Smooth muscle cell (in vitro differentiated cells): ENCODE measurements around the gene SMG9. TPM values are rescaled to one million over a fixed set of nuclear protein-coding genes. Genes with fewer than 3 reads are reported as not detected.
"Not testable (repeated sequence)": the region's sequence is repeated elsewhere in the genome, so short reads cannot be mapped to it uniquely, and the experiment has no call there.

Experiments
- DNase-seq: peaks from one replicate; lab custom pipeline; 2025; ENCODE audit not compliant: unreplicated experiment; lab: John Stamatoyannopoulos, UW
- H2AFZ ChIP-seq: fragments of 200-600 bp; sonication (generic); 2 replicates; pipeline ENCODE4 v1.6.0; 2016; ENCODE audit warnings: antibody characterized with exemption, low read depth, mild to moderate bottlenecking
- H3F3A ChIP-seq: fragments of 200-600 bp; sonication (generic); 2 replicates; pipeline ENCODE4 v1.6.0; 2017; ENCODE audit warnings: antibody characterized with exemption, low read depth
- H3K27ac ChIP-seq: fragments of 200-600 bp; sonication (generic); 2 replicates; pipeline ENCODE4 v1.5.1; 2016; ENCODE audit warnings: low read depth, mild to moderate bottlenecking
- H3K27me3 ChIP-seq: fragments of 200-600 bp; sonication (generic); 2 replicates; pipeline ENCODE4 v1.6.1; 2016; ENCODE audit warnings: low read depth, mild to moderate bottlenecking
- H3K36me3 ChIP-seq: fragments of 200-600 bp; sonication (generic); 2 replicates; pipeline ENCODE4 v1.5.1; 2016; ENCODE audit warnings: low read depth
- H3K4me1 ChIP-seq: fragments of 200-600 bp; sonication (generic); 2 replicates; pipeline ENCODE4 v1.5.1; 2016; ENCODE audit warnings: low read depth
- H3K4me2 ChIP-seq: fragments of 200-600 bp; sonication (generic); 2 replicates; pipeline ENCODE4 v1.6.0; 2016; ENCODE audit warnings: mild to moderate bottlenecking
- H3K4me3 ChIP-seq: fragments of 200-600 bp; sonication (generic); 2 replicates; pipeline ENCODE4 v1.5.1; 2016; ENCODE audit warnings: mild to moderate bottlenecking
- H3K79me2 ChIP-seq: fragments of 200-600 bp; sonication (generic); 2 replicates; pipeline ENCODE4 v1.6.0; 2016; ENCODE audit warnings: low read depth, mild to moderate bottlenecking
- H3K9ac ChIP-seq: fragments of 200-600 bp; sonication (generic); 2 replicates; pipeline ENCODE4 v1.6.0; 2016; ENCODE audit warnings: low read depth
- H3K9me3 ChIP-seq: fragments of 200-600 bp; sonication (generic); replicated peaks from 2 replicates; pipeline ENCODE4 v1.5.1; 2016; ENCODE audit warnings: low read depth
- H4K20me1 ChIP-seq: fragments of 200-600 bp; sonication (generic); 2 replicates; pipeline ENCODE4 v1.6.0; 2016; ENCODE audit warnings: low read depth
- CTCF ChIP-seq: fragments of 200-600 bp; sonication (generic); IDR thresholded peaks from 2 replicates; pipeline ENCODE4 v1.5.1; 2017; ENCODE audit warnings: borderline replicate concordance, mild to moderate bottlenecking, antibody characterized with exemption; ENCODE audit not compliant: insufficient read depth, poor library complexity, severe bottlenecking
- WGBS: methylation state at CpG from one replicate; pipeline ENCODE4 v1.1.7; 2016; ENCODE audit warnings: low lambda C conversion rate; 5-methylcytosine and 5-hydroxymethylcytosine counted together
- polyA plus RNA-seq: library from polyadenylated mRNA; unstranded; fragments of >200 nt; fragmentation: Nextera tagmentation; extraction: Ambion mirVana; gene quantifications from 2 replicates; pipeline ENCODE4 v1.2.1, GENCODE V29; 2016
- total RNA-seq: library from RNA; depleted of rRNA; stranded (reverse); fragments of >200 nt; gene quantifications from 2 replicates; pipeline ENCODE4 v1.2.3, GENCODE V29; 2014

The SMG9 gene
- total and polyA plus RNA-seq, 2 experiments from 2014 or later: 13.2 to 39.2 TPM

GRCh38 chr19:43778651-43779050 lies 23.9 kb upstream of the SMG9 start:
- H2AFZ ChIP-seq: no peak overlapping the region
- WGBS: 100% methylated on average over 1 of the region's 1 CpG
- no peak overlapping the region for H3K4me3 ChIP-seq
- no peak for DNase-seq
- H3K4me1 ChIP-seq: peaks cover 4% of the 10 kb centered on the region
- H3K79me2 ChIP-seq: no peaks in the 10 kb centered on the region
- no peaks in the 10 kb centered on the region for H4K20me1 ChIP-seq
- H3K27ac ChIP-seq: no peak overlapping the region
- H3K9me3 ChIP-seq: no peaks in the 10 kb centered on the region
- H3K9ac ChIP-seq: no peak overlapping the region
- no peak overlapping the region for H3K4me2 ChIP-seq
- peaks cover 20% of the 10 kb centered on the region for H3K27me3 ChIP-seq
- no peak for TF ChIP-seq CTCF
- H3F3A ChIP-seq: no peaks in the 10 kb centered on the region
- no peaks in the 10 kb centered on the region for H3K36me3 ChIP-seq

GRCh38 chr19:43777163-43777695 lies 22.5 kb upstream of the SMG9 start:
- Histone ChIP-seq H3K27me3 (peaks cover 34% of the 10 kb centered on the region), H3K9me3 (no peaks in the 10 kb centered on the region), H3K27ac (no peak overlapping the region), H3K4me2 (no peak overlapping the region), H3K4me3 (no peak overlapping the region), H3K9ac (no peak overlapping the region), H3F3A (no peaks in the 10 kb centered on the region), H3K79me2 (no peaks in the 10 kb centered on the region), H3K36me3 (no peaks in the 10 kb centered on the region), H3K4me1 (peaks cover 4% of the 10 kb centered on the region), H2AFZ (no peak overlapping the region), H4K20me1 (no peaks in the 10 kb centered on the region)
- no peak for DNase-seq
- WGBS: 18% methylated on average over 4 of the region's 4 CpGs
- no peak for TF ChIP-seq CTCF

GRCh38 chr19:43776286-43776685 lies 21.5 kb upstream of the SMG9 start:
- no peaks in the 10 kb centered on the region for H3F3A ChIP-seq
- no peaks in the 10 kb centered on the region for H3K79me2 ChIP-seq
- TF ChIP-seq CTCF: no peak
- DNase-seq: no peak
- whole genome bisulfite sequencing: 66% methylated on average over 10 of the region's 11 CpGs
- H3K4me2 ChIP-seq: no peak overlapping the region
- H3K27ac ChIP-seq: no peak overlapping the region
- H2AFZ ChIP-seq: no peak overlapping the region
- peaks cover 4% of the 10 kb centered on the region for H3K4me1 ChIP-seq
- peaks cover 42% of the 10 kb centered on the region for H3K27me3 ChIP-seq
- no peak overlapping the region for H3K9ac ChIP-seq
- H3K9me3 ChIP-seq: no peaks in the 10 kb centered on the region
- H4K20me1 ChIP-seq: no peaks in the 10 kb centered on the region
- H3K4me3 ChIP-seq: no peak overlapping the region
- no peaks in the 10 kb centered on the region for H3K36me3 ChIP-seq

GRCh38 chr19:43775299-43775890 lies 20.6 kb upstream of the SMG9 start:
- peaks cover 42% of the 10 kb centered on the region for H3K27me3 ChIP-seq
- H3K4me1 ChIP-seq: peaks cover 4% of the 10 kb centered on the region
- H3K9ac ChIP-seq: no peak overlapping the region
- no peak for DNase-seq
- no peak overlapping the region for H3K4me2 ChIP-seq
- no peak for TF ChIP-seq CTCF
- H4K20me1 ChIP-seq: no peaks in the 10 kb centered on the region
- H2AFZ ChIP-seq: no peak overlapping the region
- WGBS: 93% methylated on average over 7 of the region's 7 CpGs
- no peak overlapping the region for H3K27ac ChIP-seq
- no peak overlapping the region for H3K4me3 ChIP-seq
- no peaks in the 10 kb centered on the region for H3K9me3 ChIP-seq
- no peaks in the 10 kb centered on the region for H3F3A ChIP-seq
- no peaks in the 10 kb centered on the region for H3K36me3 ChIP-seq
- H3K79me2 ChIP-seq: no peaks in the 10 kb centered on the region

GRCh38 chr19:43774940-43775258 lies 20.1 kb upstream of the SMG9 start:
- H3K4me3 ChIP-seq: peak overlapping the region; percentile 19
- not testable (repeated sequence) for H4K20me1 ChIP-seq, H3K9me3 ChIP-seq, H3K36me3 ChIP-seq, H3K4me1 ChIP-seq, DNase-seq, H2AFZ ChIP-seq, H3K9ac ChIP-seq, H3F3A ChIP-seq, H3K27ac ChIP-seq, H3K79me2 ChIP-seq
- 89% methylated on average over 11 of the region's 11 CpGs for WGBS
- peak overlapping the region; percentile 75 for H3K4me2 ChIP-seq
- peaks cover 42% of the 10 kb centered on the region for H3K27me3 ChIP-seq
